K562 (cell line): ENCODE measurements around the gene DCAF7.

Experiments
- ATF3 ChIP-seq, 2 experiments: fragments of 450-650 bp in 1 of 2; sonication (generic) in 1 of 2; formaldehyde crosslinking in 1 of 2; IDR thresholded peaks in 1 of 2; conservative IDR thresholded peaks in 1 of 2; 2 replicates each; pipeline versions ENCODE4 v1.6.1 to v1.8.1; 2016 to 2023; ENCODE audit warnings: mild to moderate bottlenecking in 2 of 2, moderate library complexity in 2 of 2, inconsistent platforms in 1 of 2, missing genetic modification reagents in 1 of 2
- NR2F6 ChIP-seq: fragments of 450-650 bp; formaldehyde crosslinking; IDR thresholded peaks from 2 replicates; pipeline ENCODE4 v1.4.0; 2020; ENCODE audit warnings: mild to moderate bottlenecking
- SP1 ChIP-seq: sonication (generic); formaldehyde crosslinking; IDR thresholded peaks from 2 replicates; pipeline ENCODE4 v1.8.1; 2022; ENCODE audit warnings: mild to moderate bottlenecking, missing genetic modification reagents
- SREBF1 ChIP-seq: fragments of 150-350 bp; IDR thresholded peaks from 2 replicates; pipeline ENCODE4 v1.6.1; 2014; ENCODE audit warnings: antibody characterized with exemption, low read depth, low read length, borderline replicate concordance
- TCF7 ChIP-seq: sonication (generic); IDR thresholded peaks from 2 replicates; pipeline ENCODE4 v1.6.1; 2016; ENCODE audit warnings: antibody characterized with exemption, borderline replicate concordance
- TFAP4 ChIP-seq: sonication (generic); formaldehyde crosslinking; IDR thresholded peaks from 2 replicates; pipeline ENCODE4 v1.8.0; 2022; ENCODE audit warnings: missing genetic modification reagents, mild to moderate bottlenecking, moderate library complexity, borderline replicate concordance

- TF ChIP-seq TCF7 (no peak), SP1 (CRISPR knock-in tag) (no peak), ATF3 (IDR thresholded peaks at IDR 0.05) (peak; percentile 71), ATF3 (CRISPR knock-in tag; conservative IDR thresholded peaks at IDR 0.05) (no peak), NR2F6 (CRISPR knock-in tag) (no peak), TFAP4 (CRISPR knock-in tag) (no peak), SREBF1 (no peak)
These were observed 33.1 kb upstream of the DCAF7 start for GRCh38 chr17:63516910-63517824.
